ENCODE results near the gene PLCH2. TPM values are rescaled to one million over a fixed set of nuclear protein-coding genes. Genes with fewer than 3 reads are reported as not detected.

PLCH2 gene, protein sequence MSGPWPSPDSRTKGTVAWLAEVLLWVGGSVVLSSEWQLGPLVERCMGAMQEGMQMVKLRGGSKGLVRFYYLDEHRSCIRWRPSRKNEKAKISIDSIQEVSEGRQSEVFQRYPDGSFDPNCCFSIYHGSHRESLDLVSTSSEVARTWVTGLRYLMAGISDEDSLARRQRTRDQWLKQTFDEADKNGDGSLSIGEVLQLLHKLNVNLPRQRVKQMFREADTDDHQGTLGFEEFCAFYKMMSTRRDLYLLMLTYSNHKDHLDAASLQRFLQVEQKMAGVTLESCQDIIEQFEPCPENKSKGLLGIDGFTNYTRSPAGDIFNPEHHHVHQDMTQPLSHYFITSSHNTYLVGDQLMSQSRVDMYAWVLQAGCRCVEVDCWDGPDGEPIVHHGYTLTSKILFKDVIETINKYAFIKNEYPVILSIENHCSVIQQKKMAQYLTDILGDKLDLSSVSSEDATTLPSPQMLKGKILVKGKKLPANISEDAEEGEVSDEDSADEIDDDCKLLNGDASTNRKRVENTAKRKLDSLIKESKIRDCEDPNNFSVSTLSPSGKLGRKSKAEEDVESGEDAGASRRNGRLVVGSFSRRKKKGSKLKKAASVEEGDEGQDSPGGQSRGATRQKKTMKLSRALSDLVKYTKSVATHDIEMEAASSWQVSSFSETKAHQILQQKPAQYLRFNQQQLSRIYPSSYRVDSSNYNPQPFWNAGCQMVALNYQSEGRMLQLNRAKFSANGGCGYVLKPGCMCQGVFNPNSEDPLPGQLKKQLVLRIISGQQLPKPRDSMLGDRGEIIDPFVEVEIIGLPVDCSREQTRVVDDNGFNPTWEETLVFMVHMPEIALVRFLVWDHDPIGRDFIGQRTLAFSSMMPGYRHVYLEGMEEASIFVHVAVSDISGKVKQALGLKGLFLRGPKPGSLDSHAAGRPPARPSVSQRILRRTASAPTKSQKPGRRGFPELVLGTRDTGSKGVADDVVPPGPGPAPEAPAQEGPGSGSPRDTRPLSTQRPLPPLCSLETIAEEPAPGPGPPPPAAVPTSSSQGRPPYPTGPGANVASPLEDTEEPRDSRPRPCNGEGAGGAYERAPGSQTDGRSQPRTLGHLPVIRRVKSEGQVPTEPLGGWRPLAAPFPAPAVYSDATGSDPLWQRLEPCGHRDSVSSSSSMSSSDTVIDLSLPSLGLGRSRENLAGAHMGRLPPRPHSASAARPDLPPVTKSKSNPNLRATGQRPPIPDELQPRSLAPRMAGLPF (N-terminal part only)
- total RNA-seq: 0.13 TPM in 1 of 2 replicates, not detected in the other

DNA sequence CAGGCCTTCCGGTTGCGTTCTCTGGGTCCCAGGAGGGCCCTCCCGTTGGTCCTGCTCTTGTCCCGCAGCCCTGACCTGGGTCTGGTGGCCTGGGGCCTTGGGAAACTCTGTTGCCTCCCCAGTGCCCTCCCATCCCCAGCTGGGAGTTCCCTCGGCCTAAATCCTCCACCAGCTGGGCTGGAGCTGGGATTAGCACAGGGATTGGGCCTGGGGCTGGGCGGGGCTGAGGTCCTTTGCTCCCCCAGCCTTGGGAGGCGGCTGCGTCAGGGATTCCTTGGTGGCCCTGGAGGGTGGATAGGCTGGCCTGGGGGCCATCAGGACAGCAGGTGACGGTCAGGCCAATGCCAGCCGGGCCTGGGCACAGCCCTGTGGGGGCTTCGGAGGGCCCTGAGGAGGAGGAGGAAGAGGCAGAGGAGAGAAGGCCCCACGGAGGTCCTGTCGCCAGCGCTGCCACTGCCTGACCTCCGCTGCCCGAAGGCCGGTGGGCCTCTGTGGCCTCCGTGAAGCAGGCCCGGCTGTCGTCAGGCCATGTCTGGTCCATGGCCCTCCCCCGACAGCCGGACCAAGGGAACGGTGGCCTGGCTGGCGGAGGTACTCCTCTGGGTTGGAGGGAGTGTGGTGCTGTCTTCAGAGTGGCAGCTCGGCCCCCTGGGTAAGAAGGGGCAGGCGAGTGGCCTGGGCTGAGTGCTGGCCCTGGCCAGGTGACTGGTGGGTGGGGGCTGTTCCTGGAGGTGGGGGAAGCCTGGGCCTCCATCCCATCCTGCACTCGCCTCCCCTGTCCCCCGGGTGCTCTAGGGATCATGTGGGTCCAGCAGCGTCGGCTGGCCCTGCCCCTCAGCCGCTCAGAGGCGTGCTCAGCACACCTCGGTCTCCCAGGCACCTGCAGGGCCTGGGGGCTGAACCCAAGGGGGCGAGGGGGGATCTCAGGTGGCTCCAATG lies at the start of gene PLCH2:
TSS of gene PLCH2 (plus strand) at position 229 of the 939 bp plus-strand sequence. CDS start at position 529, 300 bp downstream.

DNA sequence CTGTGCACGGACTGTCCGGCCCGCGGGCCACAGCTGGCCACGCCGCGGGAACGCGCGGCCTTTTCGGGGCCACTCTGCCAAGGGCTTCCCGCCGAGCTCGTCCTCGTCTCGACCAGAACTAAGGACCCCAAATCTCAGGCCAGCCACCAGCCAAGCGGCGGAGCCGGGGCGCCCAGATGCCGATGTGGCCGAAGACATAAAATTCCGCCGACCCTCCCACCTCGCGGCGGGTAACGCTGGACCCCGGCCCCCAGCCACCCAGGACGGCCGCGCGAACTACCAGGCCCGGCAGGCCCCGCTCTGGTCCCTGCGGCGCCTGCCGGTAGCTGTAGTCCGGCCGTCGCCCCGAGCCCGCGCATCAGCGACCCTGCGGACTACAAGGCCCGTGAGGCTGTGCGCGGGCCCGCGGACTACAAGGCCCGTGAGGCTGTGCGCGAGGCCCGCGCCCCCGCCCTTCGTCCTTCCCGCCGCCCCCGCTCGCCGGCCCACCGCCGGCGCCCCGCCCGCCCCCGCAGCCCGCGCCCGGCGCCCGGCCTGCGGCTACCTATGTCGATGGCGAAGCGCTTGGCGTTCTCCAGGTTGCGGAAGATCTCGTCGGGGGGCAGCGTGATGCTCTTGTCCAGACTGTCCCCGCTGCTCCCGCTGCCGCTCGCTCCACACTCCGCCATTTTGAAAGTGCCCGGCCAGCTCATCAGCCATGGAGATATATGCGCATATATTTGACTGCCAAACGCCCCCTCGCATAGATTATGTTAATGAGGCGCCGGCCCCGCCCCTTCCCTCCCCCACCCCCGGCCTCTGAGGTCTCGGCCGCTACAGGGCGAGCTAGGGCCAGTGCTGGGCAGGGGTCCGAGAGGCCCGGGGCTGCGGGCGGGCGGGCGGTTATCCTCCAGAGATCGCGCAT lies 50.1 kb downstream of the PLCH2 start, which contains the start of gene PANK4:
TSS of gene PANK4 (minus strand) at position 677 of the 904 bp plus-strand sequence. CDS start at position 668, 9 bp downstream.

DNA sequence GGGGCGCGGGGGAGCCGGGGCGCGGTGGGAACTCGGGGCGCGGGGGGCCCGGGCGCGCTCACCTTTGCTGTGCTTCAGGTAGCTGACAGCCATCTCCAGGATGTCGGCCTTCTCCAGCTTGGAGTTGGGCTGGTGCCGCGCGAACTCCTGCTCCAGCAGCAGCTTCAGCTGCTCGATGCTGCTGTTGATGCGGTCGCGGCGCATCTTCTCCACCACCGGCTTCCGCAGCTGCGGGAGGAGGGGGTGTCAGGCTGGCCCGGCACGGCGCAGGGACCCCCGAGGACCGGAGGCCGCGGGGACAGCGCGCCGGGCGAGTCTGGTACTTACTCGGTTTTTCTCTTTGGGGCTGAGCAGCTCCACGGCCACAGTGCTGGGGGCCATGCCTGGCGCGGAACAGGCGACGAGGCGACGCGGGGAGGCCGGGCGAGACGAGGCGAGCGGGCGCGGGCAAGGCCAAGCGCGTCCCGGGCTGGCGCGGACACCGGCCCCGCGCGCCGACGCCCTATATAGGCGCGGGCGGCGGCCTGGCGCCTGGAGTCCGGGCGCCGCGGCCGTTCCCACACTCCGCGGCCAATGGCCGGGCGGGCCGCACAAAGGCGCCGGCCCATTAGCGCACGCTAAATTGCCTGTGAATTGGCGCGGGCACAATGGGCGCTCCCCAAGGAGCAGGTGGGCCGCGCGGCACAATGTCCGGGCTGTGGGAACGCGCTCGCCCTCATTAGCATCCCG lies 53.9 kb downstream of the PLCH2 start, which contains the start of gene HES5:
TSS of gene HES5 (minus strand) at position 480 of the 729 bp plus-strand sequence. CDS start at position 381, 99 bp downstream.

Other genes with a start within 250 kb of the PLCH2 start
- gene SKI, start 248.0 kb upstream of the PLCH2 start, total RNA-seq: 22.3 and 23.8 TPM in 2 replicates
- gene MORN1, start 84.7 kb upstream of the PLCH2 start, total RNA-seq: 2.7 and 3.0 TPM in 2 replicates
- 75.9 and 89.8 TPM in 2 replicates for gene RER1, start 84.4 kb upstream of the PLCH2 start, total RNA-seq
- gene PEX10, start 63.7 kb upstream of the PLCH2 start, total RNA-seq: 41.4 and 44.1 TPM in 2 replicates
- 25.0 and 32.5 TPM in 2 replicates for gene PANK4, start 50.3 kb downstream of the PLCH2 start, total RNA-seq
- gene HES5, start 54.0 kb downstream of the PLCH2 start, total RNA-seq: not detected in 2 replicates
- 99.8 and 104 TPM in 2 replicates for gene TNFRSF14, start 80.1 kb downstream of the PLCH2 start, total RNA-seq
- 50.7 and 59.6 TPM in 2 replicates for gene PRXL2B, start 110.5 kb downstream of the PLCH2 start, total RNA-seq
- 0.25 and 3.0 TPM in 2 replicates for gene MMEL1, start 156.7 kb downstream of the PLCH2 start, total RNA-seq

All from mammary microvascular endothelial cell (primary cell).